Body of pancreas (tissue), 4 donors: ENCODE results near the gene CPLX1. TPM values are rescaled to one million over a fixed set of nuclear protein-coding genes. Genes with fewer than 3 reads are reported as not detected.
"Not testable (repeated sequence)": the region's sequence is repeated elsewhere in the genome, so short reads cannot be mapped to it uniquely, and the experiment has no call there.

Experiments used
- ATAC-seq: fragments of 150-250 bp; one replicate; pipeline ENCODE4 v1.9.1; 2016
- DNase-seq, 4 donors: peaks; one replicate each; pipeline ENCODE4 v3.0.0-alpha.2; 2019
- H3K27ac ChIP-seq, 4 donors: fragments of 200-600 bp; sonication (generic); 1 replicate in 3 of 4; 2 replicates in 1 of 4; pipeline versions ENCODE4 v1.5.1 to v1.6.1; 2016 to 2019; ENCODE audit warnings: mild to moderate bottlenecking in 1 of 4, mixed read lengths in 1 of 4, moderate library complexity in 1 of 4
- H3K27me3 ChIP-seq, 2 donors: fragments of 200-600 bp; sonication (generic); one replicate each; pipeline ENCODE4 v1.6.0; 2016; ENCODE audit warnings: mild to moderate bottlenecking in 1 of 2
- H3K36me3 ChIP-seq, 2 donors: fragments of 200-600 bp; sonication (generic); replicated peaks in 1 of 2; 2 replicates each; pipeline ENCODE4 v1.5.1; 2016; ENCODE audit warnings: low read depth in 2 of 2; ENCODE audit not compliant: insufficient read depth in 1 of 2
- H3K4me1 ChIP-seq: fragments of 200-600 bp; sonication (generic); one replicate; pipeline ENCODE4 v1.6.0; 2016
- H3K4me3 ChIP-seq, 2 donors: fragments of 200-600 bp; sonication (generic); 1 replicate in 1 of 2; 2 replicates in 1 of 2; pipeline ENCODE4 v1.5.1; 2016 to 2019
- H3K9me3 ChIP-seq, 3 donors: fragments of 200-600 bp; sonication (generic); 1 replicate in 2 of 3; 2 replicates in 1 of 3; pipeline ENCODE4 v1.5.1; 2016
- CTCF ChIP-seq, 7 experiments: fragments of 450-650 bp in 4 of 7; fragments of 200-600 bp in 3 of 7; sonication (generic) in 3 of 7; IDR thresholded peaks; one replicate each; pipeline ENCODE4 v1.5.1; 2016 to 2019; ENCODE audit warnings: antibody characterized with exemption in 7 of 7
- POLR2A ChIP-seq, 3 donors: fragments of 450-650 bp; IDR thresholded peaks; one replicate each; pipeline ENCODE4 v1.6.1; 2016; ENCODE audit warnings: antibody characterized with exemption in 3 of 3, mild to moderate bottlenecking in 2 of 3
- WGBS, 2 donors: methylation state at CpG; one replicate each; pipeline ENCODE4 v1.1.5; 2017; 5-methylcytosine and 5-hydroxymethylcytosine counted together
- intact Hi-C: fragments of 100-400 bp; cut with DNase I; formaldehyde crosslinking; loops from one replicate; pipeline ENCODE4 v1.15.1; 2023
- total RNA-seq, 2 donors: library from RNA; depleted of rRNA; stranded (reverse); fragments of >200 nt; gene quantifications; one replicate each; pipeline ENCODE4 v1.1.0, GENCODE V29; 2016

CPLX1 gene
- total RNA-seq, 2 donors from 2014 or later, result 0.52 to 2.0 TPM

DNA sequence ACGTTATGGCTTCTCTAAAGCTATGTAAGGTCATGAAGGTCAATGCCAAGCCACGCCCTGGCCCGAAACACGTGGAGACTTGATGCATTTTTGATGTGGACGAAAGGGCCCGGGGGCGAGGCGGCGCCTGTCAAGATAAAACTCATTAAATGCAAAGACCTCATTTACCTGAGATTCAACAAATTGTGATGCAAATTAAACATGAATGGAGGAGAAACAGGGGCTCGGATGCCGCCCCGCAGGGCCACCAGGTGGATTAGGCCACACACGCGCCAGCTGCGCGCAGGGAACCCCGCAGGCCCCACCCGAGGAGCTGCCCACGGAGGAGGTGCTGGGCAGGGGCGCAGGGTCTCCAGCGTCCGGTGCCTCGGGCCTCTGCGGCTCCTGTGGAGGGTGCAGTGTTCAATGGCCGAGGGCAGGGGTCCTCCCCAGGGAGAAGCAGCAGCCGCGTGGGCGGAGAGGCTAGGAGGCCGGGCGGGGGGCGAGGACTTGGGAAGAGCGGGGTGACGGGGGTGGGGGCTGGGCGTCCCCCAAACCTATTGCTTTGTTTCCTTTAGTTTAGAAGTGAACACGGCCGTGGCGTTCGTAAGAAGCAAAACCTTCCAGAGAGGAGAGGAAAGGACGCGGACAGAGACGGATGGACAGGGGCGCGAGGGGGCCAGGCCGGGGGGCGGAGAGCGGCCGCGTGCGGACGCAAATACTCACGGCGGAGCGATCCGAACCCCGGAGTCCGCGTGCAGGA, 40.4 kb downstream of the CPLX1 start:
- ATAC-seq (no peak), DNase-seq (no peak)
- Histone ChIP-seq H3K4me1 (peaks cover 24% of the 10 kb centered on the region), H3K9me3 (no peaks in the 10 kb centered on the region), H3K27ac (no peak overlapping the region), H3K4me3 (no peak overlapping the region), H3K36me3 (no peaks in the 10 kb centered on the region), H3K27me3 (peaks cover 0 to 23% of the 10 kb centered on the region in 2 donors)
- intact Hi-C loops, result no loop called here
- WGBS, 2 donors, result 29 to 47% methylated on average over 37 to 50 of the region's 57 CpGs
- TF ChIP-seq POLR2A (IDR thresholded peaks at IDR 0.05), result no peak
- no peak for TF ChIP-seq CTCF (IDR thresholded peaks at IDR 0.05)

- no peaks in the 10 kb centered on the region for H3K9me3 ChIP-seq
These were observed 41.3 kb downstream of the CPLX1 start for GRCh38 chr4:784401-785331.

DNA sequence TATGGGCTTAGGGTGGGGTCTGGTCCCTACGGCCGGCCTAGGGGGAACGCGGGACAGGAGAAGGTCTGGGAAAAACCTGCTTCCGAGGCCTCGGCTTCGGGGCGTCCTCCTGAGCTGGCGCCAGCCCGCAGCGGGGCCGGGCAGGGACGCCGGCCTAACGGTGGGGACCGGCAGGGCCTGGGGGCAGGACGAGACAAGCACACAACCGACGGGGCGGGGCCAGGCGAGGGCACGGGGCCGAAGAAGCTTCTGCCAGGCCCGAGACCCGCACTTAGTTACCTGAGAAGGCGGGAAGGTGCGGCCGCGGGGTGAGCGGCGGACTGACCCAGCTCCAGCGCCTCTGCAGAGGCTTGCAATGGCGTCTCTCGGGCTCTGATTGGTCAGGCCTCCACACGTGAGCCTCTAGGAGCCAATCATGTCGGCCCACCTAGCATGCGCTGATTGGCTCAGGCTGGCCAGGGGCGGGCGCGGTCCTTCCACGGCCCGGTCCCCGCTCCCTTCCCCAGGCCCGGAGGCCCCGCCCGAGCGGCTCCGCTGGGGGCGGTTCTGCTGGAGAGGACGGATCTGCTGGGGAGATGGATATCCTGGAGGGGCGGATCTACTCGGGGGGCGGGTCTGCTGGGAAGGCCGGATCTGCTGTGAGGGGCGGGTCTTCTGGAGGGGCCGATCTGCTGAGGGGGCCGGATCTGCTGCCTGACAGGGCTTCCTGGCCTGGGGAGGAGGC, 44.3 kb downstream of the CPLX1 start:
- no peaks in the 10 kb centered on the region for H3K9me3 ChIP-seq
- ATAC-seq (peak; percentile 95), DNase-seq (peak; percentile 98 to 99 (median 99))
- H3K36me3 ChIP-seq, result peaks cover 5 to 6% of the 10 kb centered on the region in 2 donors
- H3K4me1 ChIP-seq, result peaks cover 54% of the 10 kb centered on the region
- peak overlapping the region; percentile 92 to 94 for H3K4me3 ChIP-seq
- TF ChIP-seq CTCF (IDR thresholded peaks at IDR 0.05) (no peak), POLR2A (IDR thresholded peaks at IDR 0.05) (peak; percentile 96 to 98 (median 97))
- intact Hi-C loops, result no loop called here
- peak overlapping the region; percentile 91 to 98 (median 94) for H3K27ac ChIP-seq
- WGBS, 2 donors, result 0% methylated on average over 8 to 56 of the region's 57 CpGs
- H3K27me3 ChIP-seq, result peaks cover 0 to 14% of the 10 kb centered on the region in 2 donors

More at GRCh38 chr4:784401-785331, 41.3 kb downstream of the CPLX1 start:
- TF ChIP-seq CTCF (IDR thresholded peaks at IDR 0.05), result no peak
- TF ChIP-seq POLR2A (IDR thresholded peaks at IDR 0.05), result no peak
- Histone ChIP-seq H3K36me3 (no peaks in the 10 kb centered on the region), H3K4me3 (no peak overlapping the region), H3K27me3 (peaks cover 0 to 23% of the 10 kb centered on the region in 2 donors), H3K4me1 (peaks cover 33% of the 10 kb centered on the region), H3K27ac (no peak overlapping the region)
- no peak for ATAC-seq
- WGBS, 2 donors, result 61 to 80% methylated on average over 52 to 55 of the region's 57 CpGs
- DNase-seq, result no peak
- intact Hi-C loops, result no loop called here

DNA sequence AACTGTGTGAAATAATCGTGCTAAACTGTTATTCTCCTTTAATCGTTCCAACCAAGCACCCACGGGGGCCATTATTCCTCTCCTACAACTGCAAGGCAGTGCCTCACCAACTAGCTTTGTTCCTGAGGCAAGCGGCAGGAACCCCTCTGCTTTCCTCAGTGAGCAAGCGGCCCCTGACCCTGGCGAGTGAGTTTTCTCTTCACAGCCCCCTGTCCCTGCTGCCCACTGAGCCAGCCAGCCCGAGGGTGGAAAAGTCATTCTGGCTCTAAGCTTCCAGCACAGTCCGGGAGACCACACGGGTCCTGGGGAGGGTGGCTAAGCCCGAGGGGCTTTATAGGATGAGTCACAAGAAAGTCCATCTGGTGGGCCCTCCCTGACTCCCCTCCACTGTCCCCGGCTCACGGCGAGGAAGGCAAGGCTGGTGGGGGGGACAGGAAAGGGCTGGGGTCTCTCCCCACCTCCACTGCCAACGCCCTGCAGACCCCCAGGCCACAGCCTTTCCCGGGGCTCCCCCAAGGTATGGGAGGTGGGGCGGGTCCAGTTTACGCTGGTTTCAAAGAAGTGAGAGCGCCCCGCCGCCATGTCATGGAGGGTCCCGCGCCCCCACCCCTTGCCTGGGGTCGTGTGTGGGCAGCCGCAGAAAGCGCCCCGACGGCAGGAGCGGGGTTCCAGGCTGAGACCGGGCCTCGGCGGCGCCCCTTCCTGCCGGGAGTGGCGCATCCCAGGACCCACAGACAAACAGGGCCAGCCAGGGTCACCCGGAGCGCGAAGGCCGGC, 45.0 kb downstream of the CPLX1 start:
- intact Hi-C loops, result no loop called here
- Histone ChIP-seq H3K9me3 (no peaks in the 10 kb centered on the region), H3K4me1 (peaks cover 49% of the 10 kb centered on the region), H3K27ac (peak overlapping the region; percentile 85 to 98 (median 94)), H3K27me3 (peaks cover 0 to 7% of the 10 kb centered on the region in 2 donors), H3K36me3 (peaks cover 5 to 6% of the 10 kb centered on the region in 2 donors), H3K4me3 (peak overlapping the region; percentile 92 to 94)
- ATAC-seq (peak; percentile 2), DNase-seq (peak in 1 of 4 donors; percentile 41)
- 1 to 3% methylated on average over 13 to 38 of the region's 38 CpGs for WGBS, 2 donors
- TF ChIP-seq POLR2A (IDR thresholded peaks at IDR 0.05) (no peak), CTCF (IDR thresholded peaks at IDR 0.05) (no peak)

- H3K9me3 ChIP-seq, H3K36me3 ChIP-seq, DNase-seq, ATAC-seq, intact Hi-C loops, H3K27me3 ChIP-seq: not testable (repeated sequence)
- peak overlapping the region in 2 of 4 donors; percentile 92 to 98 for H3K27ac ChIP-seq
- H3K4me3 ChIP-seq, result peak overlapping the region; percentile 92 to 94
- 58 to 67% methylated on average over 10 of the region's 10 CpGs for WGBS, 2 donors
- peaks cover 49% of the 10 kb centered on the region for H3K4me1 ChIP-seq
These were observed 45.7 kb downstream of the CPLX1 start for GRCh38 chr4:780255-780654.
